WTC11 (cell line): ENCODE measurements around the gene TLE3. TPM values are rescaled to one million over a fixed set of nuclear protein-coding genes. Genes with fewer than 3 reads are reported as not detected.

Source experiments
- ATAC-seq: fragments of 200-7000 bp; cut with Tn5 transposase; 2 replicates; pipeline ENCODE4 v1.10.0; 2021; ENCODE audit warnings: mild to moderate bottlenecking, moderate library complexity
- CTCF ChIA-PET: fragments of 300-600 bp; sonication (Branson Sonifier 250); formaldehyde crosslinking; loops from one replicate; lab custom pipeline; 2021; ENCODE audit warnings: antibody characterized with exemption; lab: Charles Lee
- POLR2A ChIA-PET: fragments of 350-600 bp; sonication (Branson Sonifier 250); formaldehyde crosslinking; loops from one replicate; lab custom pipeline; 2021; ENCODE audit warnings: antibody characterized with exemption; lab: Charles Lee
- DNase-seq: peaks from one replicate; pipeline ENCODE4 v3.0.0; 2021; ENCODE audit warnings: low spot score
- H3K27ac Mint-ChIP-seq: 2 replicates; pipeline ENCODE4 v1.8.0; 2021; ENCODE audit warnings: mixed read lengths
- H3K27me3 Mint-ChIP-seq: 2 replicates; pipeline ENCODE4 v1.8.0; 2021; ENCODE audit warnings: low read depth, mild to moderate bottlenecking, moderate library complexity, mixed read lengths
- H3K36me3 Mint-ChIP-seq: 2 replicates; pipeline ENCODE4 v1.8.0; 2021; ENCODE audit warnings: mixed read lengths
- H3K4me1 Mint-ChIP-seq: 2 replicates; pipeline ENCODE4 v1.8.0; 2022; ENCODE audit warnings: mixed read lengths
- H3K4me3 Mint-ChIP-seq: 2 replicates; pipeline ENCODE4 v1.8.0; 2021; ENCODE audit warnings: mild to moderate bottlenecking, moderate library complexity, mixed read lengths
- H3K9me3 Mint-ChIP-seq: 2 replicates; pipeline ENCODE4 v1.8.0; 2021; ENCODE audit warnings: mixed read lengths
- ATF1 ChIP-seq: sonication (generic); formaldehyde crosslinking; IDR thresholded peaks from 2 replicates; pipeline ENCODE4 v1.8.1; 2023; ENCODE audit warnings: mild to moderate bottlenecking, moderate library complexity, missing genetic modification reagents
- FOXJ3 ChIP-seq: sonication (generic); formaldehyde crosslinking; IDR thresholded peaks from 2 replicates; pipeline ENCODE4 v1.9.0; 2021; ENCODE audit warnings: missing genetic modification reagents, mild to moderate bottlenecking, borderline replicate concordance
- FOXK1 ChIP-seq: sonication (generic); formaldehyde crosslinking; IDR thresholded peaks from 2 replicates; pipeline ENCODE4 v1.8.0; 2022; ENCODE audit warnings: mild to moderate bottlenecking, moderate library complexity, missing genetic modification reagents
- IRF2 ChIP-seq: sonication (generic); formaldehyde crosslinking; IDR thresholded peaks from 2 replicates; pipeline ENCODE4 v1.8.0; 2022; ENCODE audit warnings: low read depth, missing genetic modification reagents, borderline replicate concordance
- JAZF1 ChIP-seq: fragments of 250-450 bp; sonication (Bioruptor Pico); IDR thresholded peaks from 2 replicates; pipeline ENCODE4 v1.9.0; 2021; ENCODE audit warnings: moderate library complexity, mild to moderate bottlenecking, inconsistent platforms
- MXD4 ChIP-seq: fragments of 250-450 bp; sonication (Bioruptor Pico); IDR thresholded peaks from 2 replicates; pipeline ENCODE4 v1.8.0; 2021; ENCODE audit warnings: mild to moderate bottlenecking, moderate library complexity, borderline replicate concordance
- NR1H2 ChIP-seq: sonication (generic); formaldehyde crosslinking; IDR thresholded peaks from 2 replicates; pipeline ENCODE4 v1.9.0; 2021; ENCODE audit warnings: mild to moderate bottlenecking, moderate library complexity, missing genetic modification reagents
- NR3C1 ChIP-seq: sonication (generic); formaldehyde crosslinking; conservative IDR thresholded peaks from 2 replicates; pipeline ENCODE4 v1.8.1; 2023; ENCODE audit warnings: low read depth, mild to moderate bottlenecking, missing genetic modification reagents
- SOX15 ChIP-seq: fragments of 250-450 bp; sonication (Bioruptor Pico); IDR thresholded peaks from 2 replicates; pipeline ENCODE4 v1.9.0; 2021; ENCODE audit warnings: mild to moderate bottlenecking
- TEAD4 ChIP-seq: sonication (generic); formaldehyde crosslinking; IDR thresholded peaks from 2 replicates; pipeline ENCODE4 v1.8.0; 2022; ENCODE audit warnings: mild to moderate bottlenecking, missing genetic modification reagents
- TP53 ChIP-seq: sonication (generic); formaldehyde crosslinking; IDR thresholded peaks from 2 replicates; pipeline ENCODE4 v1.8.1; 2023; ENCODE audit warnings: mild to moderate bottlenecking, missing genetic modification reagents
- ZNF121 ChIP-seq: sonication (generic); formaldehyde crosslinking; IDR thresholded peaks from 2 replicates; pipeline ENCODE4 v1.8.0; 2023; ENCODE audit warnings: missing genetic modification reagents
- ZNF317 ChIP-seq: sonication (generic); formaldehyde crosslinking; IDR thresholded peaks from 2 replicates; pipeline ENCODE4 v1.8.1; 2023; ENCODE audit warnings: low read depth, mild to moderate bottlenecking, moderate library complexity, missing genetic modification reagents, borderline replicate concordance
- ZNF396 ChIP-seq: fragments of 250-450 bp; sonication (Bioruptor Pico); IDR thresholded peaks from 2 replicates; pipeline ENCODE4 v1.8.0; 2021; ENCODE audit warnings: mild to moderate bottlenecking, moderate library complexity, borderline replicate concordance
- ZNF671 ChIP-seq: fragments of 250-450 bp; sonication (Bioruptor Pico); IDR thresholded peaks from 2 replicates; pipeline ENCODE4 v1.8.0; 2021; ENCODE audit warnings: mild to moderate bottlenecking
- total RNA-seq: library from RNA; stranded (reverse); gene quantifications from 3 replicates; pipeline ENCODE4 v1.2.3, GENCODE V29; 2021
- TF ChIP-seq, protein P1 (sequence below): sonication (generic); formaldehyde crosslinking; conservative IDR thresholded peaks from 2 replicates; pipeline ENCODE4 v1.8.1; 2022; ENCODE audit warnings: mild to moderate bottlenecking, missing genetic modification reagents
- TF ChIP-seq, protein P2 (sequence below): sonication (generic); formaldehyde crosslinking; IDR thresholded peaks from 2 replicates; pipeline ENCODE4 v1.8.1; 2023; ENCODE audit warnings: mild to moderate bottlenecking, moderate library complexity, missing genetic modification reagents
- TF ChIP-seq, protein P3 (sequence below): sonication (generic); formaldehyde crosslinking; IDR thresholded peaks from 2 replicates; pipeline ENCODE4 v1.8.0; 2022; ENCODE audit warnings: missing genetic modification reagents
- TF ChIP-seq, protein P4 (sequence below): sonication (generic); formaldehyde crosslinking; IDR thresholded peaks from 2 replicates; pipeline ENCODE4 v1.8.1; 2023; ENCODE audit warnings: mild to moderate bottlenecking, missing genetic modification reagents, moderate library complexity
- TF ChIP-seq, protein P5 (sequence below): sonication (generic); formaldehyde crosslinking; conservative IDR thresholded peaks from 2 replicates; pipeline ENCODE4 v1.8.1; 2023; ENCODE audit warnings: mild to moderate bottlenecking, low read depth, missing genetic modification reagents, moderate library complexity
- TF ChIP-seq, protein P6 (sequence below): sonication (generic); formaldehyde crosslinking; IDR thresholded peaks from 2 replicates; pipeline ENCODE4 v1.8.0; 2022; ENCODE audit warnings: mild to moderate bottlenecking, missing genetic modification reagents

TLE3 gene
- total RNA-seq, 1 experiment from 2014 or later: 78.7 TPM

DNA sequence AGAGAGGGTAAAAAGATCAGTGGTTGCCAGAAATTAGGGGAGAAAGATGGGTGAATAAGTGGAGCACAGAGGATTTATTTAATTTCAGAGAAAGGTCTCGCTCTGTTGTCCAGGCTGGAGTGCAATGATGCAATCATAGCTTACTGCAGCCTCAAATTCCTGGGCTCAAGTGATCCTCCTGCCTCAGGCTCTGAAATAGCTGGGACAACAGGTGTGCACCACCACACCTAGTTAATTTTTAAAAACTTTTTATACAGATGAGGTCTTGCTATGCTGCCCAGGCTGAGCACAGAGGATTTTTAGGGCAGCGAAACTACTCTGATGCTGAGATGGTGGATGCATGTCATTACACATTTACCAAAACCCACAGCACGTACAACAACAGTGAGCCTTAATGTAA is 20.9 kb upstream of the TLE3 start:
- CTCF ChIA-PET: no interaction called here
- H3K27me3 Mint-ChIP-seq: peaks cover 8% of the 10 kb centered on the region; the same call in 1 of the 2 replicates

DNA sequence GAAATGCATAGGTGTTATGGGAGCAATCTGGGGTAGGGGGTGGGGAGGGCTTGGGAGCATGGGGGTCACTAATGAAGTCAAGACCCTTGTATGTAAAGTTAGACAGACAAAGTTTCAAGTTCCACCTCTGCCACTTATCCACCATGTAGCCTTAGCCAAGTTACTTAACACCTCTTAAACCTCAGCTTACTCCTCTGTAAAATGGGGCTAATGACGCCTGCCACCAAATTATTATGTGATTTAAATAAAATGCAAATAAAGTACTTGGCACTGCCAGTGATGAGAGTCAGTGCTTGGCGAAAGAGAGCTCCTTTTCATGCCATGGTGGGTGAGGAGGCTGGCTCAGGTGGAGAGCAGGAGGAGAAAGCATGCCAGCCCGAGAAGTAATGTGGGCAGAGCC is 18.6 kb upstream of the TLE3 start:
- H3K36me3 Mint-ChIP-seq: no peaks in the 10 kb centered on the region
- ATAC-seq: no peak
- H3K4me3 Mint-ChIP-seq: no peak overlapping the region
- H3K27ac Mint-ChIP-seq: no peak overlapping the region
- TF ChIP-seq, protein P1, sequence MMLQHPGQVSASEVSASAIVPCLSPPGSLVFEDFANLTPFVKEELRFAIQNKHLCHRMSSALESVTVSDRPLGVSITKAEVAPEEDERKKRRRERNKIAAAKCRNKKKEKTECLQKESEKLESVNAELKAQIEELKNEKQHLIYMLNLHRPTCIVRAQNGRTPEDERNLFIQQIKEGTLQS (CRISPR knock-in tag): no peak
- DNase-seq: no peak
- POLR2A ChIA-PET: interaction anchor here (1.1 kb wide), 1 partner anchor 15 kb away, joined by 3 read pairs; no protein-coding TSS in a partner anchor
- peaks cover 8% of the 10 kb centered on the region for H3K27me3 Mint-ChIP-seq
- no peaks in the 10 kb centered on the region for H3K9me3 Mint-ChIP-seq
- peaks cover 14% of the 10 kb centered on the region for H3K4me1 Mint-ChIP-seq
- CTCF ChIA-PET: no interaction called here

More for the DNA sequence above, 20.9 kb upstream of the TLE3 start:
- DNase-seq: no peak
- Mint-ChIP-seq H3K4me3 (no peak overlapping the region), H3K27ac (no peak overlapping the region), H3K9me3 (no peaks in the 10 kb centered on the region), H3K4me1 (peaks cover 7% of the 10 kb centered on the region), H3K36me3 (no peaks in the 10 kb centered on the region)
- ATAC-seq: no peak
- TF ChIP-seq MXD4 (CRISPR knock-in tag) (no peak), NR3C1 (CRISPR knock-in tag) (no peak), ZNF121 (CRISPR knock-in tag) (no peak), FOXJ3 (no peak), ZNF317 (CRISPR knock-in tag) (no peak), ATF1 (no peak), ZNF396 (CRISPR knock-in tag) (no peak), FOXK1 (CRISPR knock-in tag) (no peak), NR1H2 (CRISPR knock-in tag) (no peak)
- TF ChIP-seq, protein P2, sequence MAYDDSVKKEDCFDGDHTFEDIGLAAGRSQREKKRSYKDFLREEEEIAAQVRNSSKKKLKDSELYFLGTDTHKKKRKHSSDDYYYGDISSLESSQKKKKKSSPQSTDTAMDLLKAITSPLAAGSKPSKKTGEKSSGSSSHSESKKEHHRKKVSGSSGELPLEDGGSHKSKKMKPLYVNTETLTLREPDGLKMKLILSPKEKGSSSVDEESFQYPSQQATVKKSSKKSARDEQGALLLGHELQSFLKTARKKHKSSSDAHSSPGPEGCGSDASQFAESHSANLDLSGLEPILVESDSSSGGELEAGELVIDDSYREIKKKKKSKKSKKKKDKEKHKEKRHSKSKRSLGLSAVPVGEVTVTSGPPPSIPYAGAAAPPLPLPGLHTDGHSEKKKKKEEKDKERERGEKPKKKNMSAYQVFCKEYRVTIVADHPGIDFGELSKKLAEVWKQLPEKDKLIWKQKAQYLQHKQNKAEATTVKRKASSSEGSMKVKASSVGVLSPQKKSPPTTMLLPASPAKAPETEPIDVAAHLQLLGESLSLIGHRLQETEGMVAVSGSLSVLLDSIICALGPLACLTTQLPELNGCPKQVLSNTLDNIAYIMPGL: no peak
- TF ChIP-seq, protein P3, sequence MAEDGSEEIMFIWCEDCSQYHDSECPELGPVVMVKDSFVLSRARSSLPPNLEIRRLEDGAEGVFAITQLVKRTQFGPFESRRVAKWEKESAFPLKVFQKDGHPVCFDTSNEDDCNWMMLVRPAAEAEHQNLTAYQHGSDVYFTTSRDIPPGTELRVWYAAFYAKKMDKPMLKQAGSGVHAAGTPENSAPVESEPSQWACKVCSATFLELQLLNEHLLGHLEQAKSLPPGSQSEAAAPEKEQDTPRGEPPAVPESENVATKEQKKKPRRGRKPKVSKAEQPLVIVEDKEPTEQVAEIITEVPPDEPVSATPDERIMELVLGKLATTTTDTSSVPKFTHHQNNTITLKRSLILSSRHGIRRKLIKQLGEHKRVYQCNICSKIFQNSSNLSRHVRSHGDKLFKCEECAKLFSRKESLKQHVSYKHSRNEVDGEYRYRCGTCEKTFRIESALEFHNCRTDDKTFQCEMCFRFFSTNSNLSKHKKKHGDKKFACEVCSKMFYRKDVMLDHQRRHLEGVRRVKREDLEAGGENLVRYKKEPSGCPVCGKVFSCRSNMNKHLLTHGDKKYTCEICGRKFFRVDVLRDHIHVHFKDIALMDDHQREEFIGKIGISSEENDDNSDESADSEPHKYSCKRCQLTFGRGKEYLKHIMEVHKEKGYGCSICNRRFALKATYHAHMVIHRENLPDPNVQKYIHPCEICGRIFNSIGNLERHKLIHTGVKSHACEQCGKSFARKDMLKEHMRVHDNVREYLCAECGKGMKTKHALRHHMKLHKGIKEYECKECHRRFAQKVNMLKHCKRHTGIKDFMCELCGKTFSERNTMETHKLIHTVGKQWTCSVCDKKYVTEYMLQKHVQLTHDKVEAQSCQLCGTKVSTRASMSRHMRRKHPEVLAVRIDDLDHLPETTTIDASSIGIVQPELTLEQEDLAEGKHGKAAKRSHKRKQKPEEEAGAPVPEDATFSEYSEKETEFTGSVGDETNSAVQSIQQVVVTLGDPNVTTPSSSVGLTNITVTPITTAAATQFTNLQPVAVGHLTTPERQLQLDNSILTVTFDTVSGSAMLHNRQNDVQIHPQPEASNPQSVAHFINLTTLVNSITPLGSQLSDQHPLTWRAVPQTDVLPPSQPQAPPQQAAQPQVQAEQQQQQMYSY (CRISPR knock-in tag): no peak
- TF ChIP-seq, protein P4, sequence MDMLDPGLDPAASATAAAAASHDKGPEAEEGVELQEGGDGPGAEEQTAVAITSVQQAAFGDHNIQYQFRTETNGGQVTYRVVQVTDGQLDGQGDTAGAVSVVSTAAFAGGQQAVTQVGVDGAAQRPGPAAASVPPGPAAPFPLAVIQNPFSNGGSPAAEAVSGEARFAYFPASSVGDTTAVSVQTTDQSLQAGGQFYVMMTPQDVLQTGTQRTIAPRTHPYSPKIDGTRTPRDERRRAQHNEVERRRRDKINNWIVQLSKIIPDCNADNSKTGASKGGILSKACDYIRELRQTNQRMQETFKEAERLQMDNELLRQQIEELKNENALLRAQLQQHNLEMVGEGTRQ (CRISPR knock-in tag): no peak
- POLR2A ChIA-PET: no interaction called here

DNA sequence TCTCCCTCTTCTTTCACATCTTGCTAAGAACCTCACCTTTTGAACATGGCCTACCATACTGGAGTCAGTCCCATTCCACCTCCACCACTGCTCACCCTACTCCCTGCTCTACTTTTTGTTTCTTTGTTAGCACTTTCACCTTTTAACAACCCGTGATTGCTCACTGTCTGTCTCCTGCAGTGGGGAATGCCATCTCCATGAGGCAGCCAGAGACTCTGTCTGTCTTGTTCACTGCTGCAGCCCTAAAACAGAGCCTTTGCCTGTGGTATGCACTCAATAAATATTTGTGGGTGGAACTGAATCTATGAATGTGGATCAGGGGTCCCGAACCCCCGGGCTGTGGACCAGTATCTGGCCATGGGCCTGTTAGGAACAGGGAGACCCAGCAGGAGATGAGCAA is 16.5 kb upstream of the TLE3 start:
- POLR2A ChIA-PET: no interaction called here
- H3K4me1 Mint-ChIP-seq: peaks cover 27% of the 10 kb centered on the region
- H3K27ac Mint-ChIP-seq: no peak overlapping the region
- DNase-seq (no peak), ATAC-seq (no peak)
- CTCF ChIA-PET: no interaction called here
- no peaks in the 10 kb centered on the region for H3K36me3 Mint-ChIP-seq
- H3K9me3 Mint-ChIP-seq: no peaks in the 10 kb centered on the region
- no peak overlapping the region for H3K4me3 Mint-ChIP-seq
- peaks cover 14% of the 10 kb centered on the region for H3K27me3 Mint-ChIP-seq
- TF ChIP-seq ZNF671 (no peak), TEAD4 (CRISPR knock-in tag) (no peak), SOX15 (CRISPR knock-in tag) (no peak), IRF2 (CRISPR knock-in tag) (no peak), JAZF1 (CRISPR knock-in tag) (no peak), TP53 (CRISPR knock-in tag) (no peak)
- TF ChIP-seq, protein P5, sequence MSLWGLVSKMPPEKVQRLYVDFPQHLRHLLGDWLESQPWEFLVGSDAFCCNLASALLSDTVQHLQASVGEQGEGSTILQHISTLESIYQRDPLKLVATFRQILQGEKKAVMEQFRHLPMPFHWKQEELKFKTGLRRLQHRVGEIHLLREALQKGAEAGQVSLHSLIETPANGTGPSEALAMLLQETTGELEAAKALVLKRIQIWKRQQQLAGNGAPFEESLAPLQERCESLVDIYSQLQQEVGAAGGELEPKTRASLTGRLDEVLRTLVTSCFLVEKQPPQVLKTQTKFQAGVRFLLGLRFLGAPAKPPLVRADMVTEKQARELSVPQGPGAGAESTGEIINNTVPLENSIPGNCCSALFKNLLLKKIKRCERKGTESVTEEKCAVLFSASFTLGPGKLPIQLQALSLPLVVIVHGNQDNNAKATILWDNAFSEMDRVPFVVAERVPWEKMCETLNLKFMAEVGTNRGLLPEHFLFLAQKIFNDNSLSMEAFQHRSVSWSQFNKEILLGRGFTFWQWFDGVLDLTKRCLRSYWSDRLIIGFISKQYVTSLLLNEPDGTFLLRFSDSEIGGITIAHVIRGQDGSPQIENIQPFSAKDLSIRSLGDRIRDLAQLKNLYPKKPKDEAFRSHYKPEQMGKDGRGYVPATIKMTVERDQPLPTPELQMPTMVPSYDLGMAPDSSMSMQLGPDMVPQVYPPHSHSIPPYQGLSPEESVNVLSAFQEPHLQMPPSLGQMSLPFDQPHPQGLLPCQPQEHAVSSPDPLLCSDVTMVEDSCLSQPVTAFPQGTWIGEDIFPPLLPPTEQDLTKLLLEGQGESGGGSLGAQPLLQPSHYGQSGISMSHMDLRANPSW (CRISPR knock-in tag): no peak
- TF ChIP-seq, protein P6, sequence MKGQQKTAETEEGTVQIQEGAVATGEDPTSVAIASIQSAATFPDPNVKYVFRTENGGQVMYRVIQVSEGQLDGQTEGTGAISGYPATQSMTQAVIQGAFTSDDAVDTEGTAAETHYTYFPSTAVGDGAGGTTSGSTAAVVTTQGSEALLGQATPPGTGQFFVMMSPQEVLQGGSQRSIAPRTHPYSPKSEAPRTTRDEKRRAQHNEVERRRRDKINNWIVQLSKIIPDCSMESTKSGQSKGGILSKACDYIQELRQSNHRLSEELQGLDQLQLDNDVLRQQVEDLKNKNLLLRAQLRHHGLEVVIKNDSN (CRISPR knock-in tag): no peak
